A549 (cell line): Measurements from ENCODE around the gene MED12. TPM values are rescaled to one million over a fixed set of nuclear protein-coding genes. Genes with fewer than 3 reads are reported as not detected.

Experiments used
- ATAC-seq, 2 experiments: fragments of 200-7000 bp in 1 of 2; fragments of >200 bp in 1 of 2; cut with Nextera tagmentation in 1 of 2; cut with Tn5 transposase in 1 of 2; 3 replicates each; pipeline versions ENCODE4 v1.8.0 to v1.9.1; 2018 to 2020; ENCODE audit warnings: mild to moderate bottlenecking in 1 of 2, moderate library complexity in 1 of 2
- CTCF ChIA-PET: fragments of 300-600 bp; sonication (Branson Sonifier 250); formaldehyde crosslinking; extraction: SDS; loops from one replicate; lab custom pipeline; 2021; ENCODE audit warnings: antibody characterized with exemption, inconsistent platforms; lab: Yijun Ruan, JAX
- POLR2A ChIA-PET: fragments of 350-600 bp; formaldehyde crosslinking; extraction: SDS; loops from one replicate; lab custom pipeline; 2021; ENCODE audit warnings: antibody characterized with exemption, inconsistent platforms; lab: Yijun Ruan, JAX
- DNase-seq, 2 experiments: peaks; one replicate each; pipeline versions ENCODE4 v3.0.0 to v3.0.0-alpha.2; 2011 to 2016; ENCODE audit warnings: low read depth in 1 of 2, low spot score in 1 of 2
- FAIRE-seq: peaks from 2 replicates; lab custom pipeline; 2011; peaks lifted over from hg19 to GRCh38; lab: Jason Lieb, UNC
- H3K27ac ChIP-seq, 2 experiments: fragments of >200 bp; sonication (Bioruptor Twin); formaldehyde crosslinking; 3 replicates each; pipeline ENCODE4 v1.5.1; 2016 to 2017
- H3K4me1 ChIP-seq: fragments of >200 bp; sonication (Bioruptor Twin); formaldehyde crosslinking; 3 replicates; pipeline ENCODE4 v1.6.1; 2016
- H3K4me2 ChIP-seq: fragments of >200 bp; sonication (Bioruptor Twin); formaldehyde crosslinking; 3 replicates; pipeline ENCODE4 v1.6.1; 2016
- H3K4me3 ChIP-seq: fragments of >200 bp; sonication (Bioruptor Twin); formaldehyde crosslinking; 3 replicates; pipeline ENCODE4 v1.5.1; 2016
- H3K9me3 ChIP-seq: fragments of >200 bp; sonication (Bioruptor Twin); formaldehyde crosslinking; 3 replicates; pipeline ENCODE4 v1.6.1; 2016
- BHLHE40 ChIP-seq: IDR thresholded peaks from 2 replicates; pipeline ENCODE4 v1.6.1; 2012; ENCODE audit warnings: low read depth, low read length, inconsistent platforms
- CBX2 ChIP-seq: fragments of 200-600 bp; sonication (generic); IDR thresholded peaks from 2 replicates; pipeline ENCODE4 v1.6.1; 2016; ENCODE audit warnings: low read depth, mild to moderate bottlenecking, borderline replicate concordance
- CBX8 ChIP-seq: fragments of 200-600 bp; sonication (generic); IDR thresholded peaks from 2 replicates; pipeline ENCODE4 v1.6.1; 2016
- EP300 ChIP-seq, 2 experiments: fragments of >200 bp; sonication (Bioruptor Twin); formaldehyde crosslinking; IDR thresholded peaks; 2 replicates in 1 of 2; 3 replicates in 1 of 2; pipeline ENCODE4 v1.6.1; 2016 to 2017
- ESRRA ChIP-seq: fragments of 150-350 bp; IDR thresholded peaks from 2 replicates; pipeline ENCODE4 v1.6.1; 2014; ENCODE audit warnings: mild to moderate bottlenecking, low read length, borderline replicate concordance
- FOSL2 ChIP-seq, 2 experiments: fragments of 450-650 bp in 1 of 2; fragments of >200 bp in 1 of 2; sonication (Bioruptor Twin) in 1 of 2; formaldehyde crosslinking; IDR thresholded peaks; 2 replicates each; pipeline versions ENCODE4 v1.5.0 to v1.6.1; 2016 to 2020; ENCODE audit warnings: mild to moderate bottlenecking in 1 of 2, moderate library complexity in 1 of 2
- HOXB5 ChIP-seq: fragments of 250-450 bp; sonication (Bioruptor Pico); IDR thresholded peaks from 2 replicates; pipeline ENCODE4 v1.5.0; 2020; ENCODE audit warnings: mild to moderate bottlenecking, moderate library complexity
- JUN ChIP-seq, 2 experiments: fragments of >200 bp; sonication (Bioruptor Twin); formaldehyde crosslinking; IDR thresholded peaks; 2 replicates in 1 of 2; 3 replicates in 1 of 2; pipeline ENCODE4 v1.6.1; 2016 to 2017
- JUNB ChIP-seq: fragments of >200 bp; sonication (Bioruptor Twin); formaldehyde crosslinking; IDR thresholded peaks from 2 replicates; pipeline ENCODE4 v1.6.1; 2016
- KDM1A ChIP-seq: fragments of 200-600 bp; sonication (generic); IDR thresholded peaks from 2 replicates; pipeline ENCODE4 v1.6.1; 2016; ENCODE audit warnings: low read depth, mild to moderate bottlenecking
- MAFK ChIP-seq: fragments of 450-650 bp; IDR thresholded peaks from 2 replicates; pipeline ENCODE4 v1.6.1; 2014; ENCODE audit not compliant: partially characterized antibody
- MAZ ChIP-seq: fragments of 150-350 bp; IDR thresholded peaks from 2 replicates; pipeline ENCODE4 v1.6.1; 2014; ENCODE audit warnings: antibody characterized with exemption, low read depth, low read length, borderline replicate concordance
- MYC ChIP-seq: IDR thresholded peaks from 2 replicates; pipeline ENCODE4 v1.6.1; 2012; ENCODE audit warnings: mild to moderate bottlenecking, inconsistent platforms, low read length, improper control_type of control experiment, borderline replicate concordance
- NFE2L2 ChIP-seq: fragments of 150-350 bp; conservative IDR thresholded peaks from 2 replicates; pipeline ENCODE4 v1.6.1; 2014; ENCODE audit warnings: low read length
- NPAS2 ChIP-seq: fragments of 250-450 bp; sonication (Bioruptor Pico); IDR thresholded peaks from 2 replicates; pipeline ENCODE4 v1.8.0; 2022; ENCODE audit warnings: mild to moderate bottlenecking, moderate library complexity, borderline replicate concordance
- POLR2A ChIP-seq: IDR thresholded peaks from 2 replicates; pipeline ENCODE4 v1.6.1; 2012; ENCODE audit warnings: mild to moderate bottlenecking, low read length
- POLR2AphosphoS2 ChIP-seq: conservative IDR thresholded peaks from 2 replicates; pipeline ENCODE4 v1.6.1; 2012; ENCODE audit warnings: low read length, improper control_type of control experiment, inconsistent platforms
- RAD21 ChIP-seq, 2 experiments: fragments of >200 bp in 1 of 2; sonication (Bioruptor Twin) in 1 of 2; formaldehyde crosslinking in 1 of 2; IDR thresholded peaks in 1 of 2; conservative IDR thresholded peaks in 1 of 2; 2 replicates in 1 of 2; 3 replicates in 1 of 2; pipeline ENCODE4 v1.6.1; 2012 to 2018; ENCODE audit warnings: inconsistent platforms in 1 of 2
- RFX5 ChIP-seq: fragments of 450-650 bp; IDR thresholded peaks from 2 replicates; pipeline ENCODE4 v1.7.1; 2014; ENCODE audit warnings: antibody characterized with exemption, mild to moderate bottlenecking, moderate library complexity
- RNF2 ChIP-seq: fragments of 200-600 bp; sonication (generic); IDR thresholded peaks from 2 replicates; pipeline ENCODE4 v1.6.1; 2016; ENCODE audit warnings: low read depth, mild to moderate bottlenecking, antibody characterized with exemption, moderate library complexity, borderline replicate concordance
- SMC3 ChIP-seq: fragments of >200 bp; sonication (Bioruptor Twin); formaldehyde crosslinking; IDR thresholded peaks from 3 replicates; pipeline ENCODE4 v1.6.1; 2018; ENCODE audit warnings: inconsistent platforms
- TP53 ChIP-seq: fragments of 250-450 bp; sonication (Bioruptor Pico); IDR thresholded peaks from 2 replicates; pipeline ENCODE4 v1.5.0; 2021; ENCODE audit warnings: mild to moderate bottlenecking, moderate library complexity
- ZC3H11A ChIP-seq: fragments of 450-650 bp; IDR thresholded peaks from 2 replicates; pipeline ENCODE4 v1.6.1; 2014; ENCODE audit warnings: antibody characterized with exemption, mild to moderate bottlenecking
- ZFP36 ChIP-seq: fragments of 450-650 bp; IDR thresholded peaks from 2 replicates; pipeline ENCODE4 v1.6.1; 2014; ENCODE audit warnings: borderline replicate concordance; ENCODE audit not compliant: partially characterized antibody
- ZSCAN20 ChIP-seq: fragments of 250-450 bp; sonication (Bioruptor Pico); IDR thresholded peaks from 2 replicates; pipeline ENCODE4 v1.8.0; 2022; ENCODE audit warnings: mild to moderate bottlenecking, moderate library complexity
- WGBS: methylation state at CpG from one replicate; pipeline ENCODE4 v1.1.6; 2017; ENCODE audit errors: missing lambda C conversion rate; 5-methylcytosine and 5-hydroxymethylcytosine counted together
- polyA plus RNA-seq, 4 experiments: library from polyadenylated mRNA; depleted of rRNA in 3 of 4; stranded (reverse); fragments of >200 nt; fragmentation: RNase III in 1 of 4; extraction: RNeasy Plus Mini Kit Qiagen cat#74134 plus additional on column Dnase treatment in 1 of 4; gene quantifications; 2 replicates in 3 of 4; 3 replicates in 1 of 4; pipeline ENCODE4 v1.2.3, GENCODE V29; 2011 to 2017
- TF ChIP-seq, protein P1 (sequence below): IDR thresholded peaks from 2 replicates; pipeline ENCODE4 v1.6.1; 2012
- TF ChIP-seq, protein P2 (sequence below): fragments of >200 bp; sonication (Bioruptor Twin); formaldehyde crosslinking; IDR thresholded peaks from 2 replicates; pipeline ENCODE4 v1.6.1; 2016
- TF ChIP-seq, protein P3 (sequence below): fragments of 450-650 bp; IDR thresholded peaks from 2 replicates; pipeline ENCODE4 v1.6.1; 2014; ENCODE audit warnings: antibody characterized with exemption
- TF ChIP-seq, protein P4 (sequence below): fragments of >200 bp; sonication (Bioruptor Twin); formaldehyde crosslinking; IDR thresholded peaks from 3 replicates; pipeline ENCODE4 v1.6.1; 2016
- TF ChIP-seq, protein P5 (sequence below): IDR thresholded peaks from 2 replicates; pipeline ENCODE4 v1.6.1; 2012; ENCODE audit warnings: low read depth, borderline replicate concordance
- TF ChIP-seq, protein P6 (sequence below): IDR thresholded peaks from 2 replicates; pipeline ENCODE4 v1.6.1; 2012

The MED12 gene
- polyA plus RNA-seq, 2 of the 4 experiments (the other 2 are of a cell fraction), result 12.6 to 13.5 TPM

DNA sequence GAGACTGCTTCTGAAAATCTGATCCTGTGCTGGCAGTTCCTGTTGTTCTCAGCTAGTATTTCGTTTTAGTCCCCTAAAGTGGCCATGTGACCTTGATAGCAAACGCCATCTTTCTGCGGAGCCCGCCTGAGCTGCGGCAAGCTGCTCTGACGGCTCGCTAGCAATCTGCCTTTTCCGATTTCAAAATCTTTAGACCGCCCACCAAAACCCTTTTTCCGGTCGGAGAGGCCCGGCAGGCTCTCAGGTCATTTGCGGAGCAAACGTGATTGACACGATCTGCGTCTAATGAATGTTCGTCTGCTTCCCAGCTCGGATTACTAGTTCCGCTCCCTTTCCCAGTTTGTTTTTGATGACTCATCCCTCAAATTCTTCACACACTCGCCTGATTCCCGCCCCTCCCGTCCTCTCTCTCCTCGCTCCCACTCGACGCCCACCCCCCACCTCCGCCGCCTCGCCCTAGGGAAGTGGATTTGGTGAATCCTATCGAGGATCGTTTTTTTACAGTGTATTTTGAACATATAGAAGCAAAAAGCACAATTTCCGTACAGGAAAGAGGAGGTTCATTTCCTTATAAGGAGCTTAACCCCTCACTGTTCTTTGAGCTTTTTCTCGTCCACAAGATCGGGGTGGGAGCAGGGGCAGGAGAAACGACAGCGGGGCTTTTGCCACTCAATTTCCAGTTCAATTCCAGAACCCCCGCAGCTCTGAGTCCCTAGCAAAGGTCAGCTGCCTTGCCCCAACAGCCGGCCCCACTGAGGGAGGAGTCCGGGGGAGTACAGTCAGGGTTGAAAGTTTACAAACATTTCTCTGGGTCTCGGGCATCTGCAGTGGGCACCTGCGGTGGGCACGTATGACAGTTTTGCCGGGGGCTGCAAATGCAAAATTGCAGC lies 63.8 kb downstream of the MED12 start:
- H3K4me1 ChIP-seq, result peaks cover 10% of the 10 kb centered on the region; the same call in 1 of the 3 replicates
- no peak for TF ChIP-seq NPAS2 (CRISPR knock-in tag)
- no peak for TF ChIP-seq RAD21 (conservative IDR thresholded peaks at IDR 0.05 in 1 of 2, IDR thresholded peaks at IDR 0.05 in 1 of 2)
- TF ChIP-seq, protein P1, sequence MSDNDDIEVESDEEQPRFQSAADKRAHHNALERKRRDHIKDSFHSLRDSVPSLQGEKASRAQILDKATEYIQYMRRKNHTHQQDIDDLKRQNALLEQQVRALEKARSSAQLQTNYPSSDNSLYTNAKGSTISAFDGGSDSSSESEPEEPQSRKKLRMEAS, result peak; percentile 97
- TF ChIP-seq, protein P2, sequence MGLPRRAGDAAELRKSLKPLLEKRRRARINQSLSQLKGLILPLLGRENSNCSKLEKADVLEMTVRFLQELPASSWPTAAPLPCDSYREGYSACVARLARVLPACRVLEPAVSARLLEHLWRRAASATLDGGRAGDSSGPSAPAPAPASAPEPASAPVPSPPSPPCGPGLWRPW, result no peak
- TF ChIP-seq EP300 (IDR thresholded peaks at IDR 0.05), result no peak
- TF ChIP-seq CBX2, result no peak
- peak; percentile 43; the same call in 1 of the 2 replicates for TF ChIP-seq JUNB
- TF ChIP-seq MAFK, result peak; percentile 90
- no peak for TF ChIP-seq TP53 (CRISPR knock-in tag)
- no peak for TF ChIP-seq ESRRA
- no peak for TF ChIP-seq ZFP36
- TF ChIP-seq ZC3H11A, result no peak
- TF ChIP-seq, protein P3, sequence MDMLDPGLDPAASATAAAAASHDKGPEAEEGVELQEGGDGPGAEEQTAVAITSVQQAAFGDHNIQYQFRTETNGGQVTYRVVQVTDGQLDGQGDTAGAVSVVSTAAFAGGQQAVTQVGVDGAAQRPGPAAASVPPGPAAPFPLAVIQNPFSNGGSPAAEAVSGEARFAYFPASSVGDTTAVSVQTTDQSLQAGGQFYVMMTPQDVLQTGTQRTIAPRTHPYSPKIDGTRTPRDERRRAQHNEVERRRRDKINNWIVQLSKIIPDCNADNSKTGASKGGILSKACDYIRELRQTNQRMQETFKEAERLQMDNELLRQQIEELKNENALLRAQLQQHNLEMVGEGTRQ, result peak; percentile 79
- no peak for TF ChIP-seq HOXB5 (CRISPR knock-in tag)
- TF ChIP-seq POLR2AphosphoS2, result no peak
- TF ChIP-seq, protein P4, sequence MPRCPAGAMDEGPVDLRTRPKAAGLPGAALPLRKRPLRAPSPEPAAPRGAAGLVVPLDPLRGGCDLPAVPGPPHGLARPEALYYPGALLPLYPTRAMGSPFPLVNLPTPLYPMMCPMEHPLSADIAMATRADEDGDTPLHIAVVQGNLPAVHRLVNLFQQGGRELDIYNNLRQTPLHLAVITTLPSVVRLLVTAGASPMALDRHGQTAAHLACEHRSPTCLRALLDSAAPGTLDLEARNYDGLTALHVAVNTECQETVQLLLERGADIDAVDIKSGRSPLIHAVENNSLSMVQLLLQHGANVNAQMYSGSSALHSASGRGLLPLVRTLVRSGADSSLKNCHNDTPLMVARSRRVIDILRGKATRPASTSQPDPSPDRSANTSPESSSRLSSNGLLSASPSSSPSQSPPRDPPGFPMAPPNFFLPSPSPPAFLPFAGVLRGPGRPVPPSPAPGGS, result peak; percentile 41; the same call in 1 of the 3 replicates
- peak; percentile 69 for TF ChIP-seq POLR2A
- no peak for TF ChIP-seq MYC
- TF ChIP-seq NFE2L2, result 0 out of 2 replicates have a peak, but pooled peaks have one; percentile 27
- no peak for TF ChIP-seq MAZ
- TF ChIP-seq, protein P5, sequence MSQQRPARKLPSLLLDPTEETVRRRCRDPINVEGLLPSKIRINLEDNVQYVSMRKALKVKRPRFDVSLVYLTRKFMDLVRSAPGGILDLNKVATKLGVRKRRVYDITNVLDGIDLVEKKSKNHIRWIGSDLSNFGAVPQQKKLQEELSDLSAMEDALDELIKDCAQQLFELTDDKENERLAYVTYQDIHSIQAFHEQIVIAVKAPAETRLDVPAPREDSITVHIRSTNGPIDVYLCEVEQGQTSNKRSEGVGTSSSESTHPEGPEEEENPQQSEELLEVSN, result peak; percentile 99
- no peak for TF ChIP-seq RNF2
- TF ChIP-seq BHLHE40, result no peak
- TF ChIP-seq RFX5, result no peak
- TF ChIP-seq, protein P6, sequence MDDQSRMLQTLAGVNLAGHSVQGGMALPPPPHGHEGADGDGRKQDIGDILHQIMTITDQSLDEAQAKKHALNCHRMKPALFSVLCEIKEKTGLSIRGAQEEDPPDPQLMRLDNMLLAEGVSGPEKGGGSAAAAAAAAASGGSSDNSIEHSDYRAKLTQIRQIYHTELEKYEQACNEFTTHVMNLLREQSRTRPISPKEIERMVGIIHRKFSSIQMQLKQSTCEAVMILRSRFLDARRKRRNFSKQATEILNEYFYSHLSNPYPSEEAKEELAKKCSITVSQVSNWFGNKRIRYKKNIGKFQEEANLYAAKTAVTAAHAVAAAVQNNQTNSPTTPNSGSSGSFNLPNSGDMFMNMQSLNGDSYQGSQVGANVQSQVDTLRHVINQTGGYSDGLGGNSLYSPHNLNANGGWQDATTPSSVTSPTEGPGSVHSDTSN, result peak; percentile 96
- no peak for TF ChIP-seq SMC3
- no peak for TF ChIP-seq KDM1A
- peak; percentile 73 to 74; a peak in 4 of 5 replicates for TF ChIP-seq JUN (IDR thresholded peaks at IDR 0.05)
- no peak for TF ChIP-seq ZSCAN20 (CRISPR knock-in tag)
- TF ChIP-seq CBX8, result no peak
- peak; percentile 59; the same call in 1 of the 2 replicates for TF ChIP-seq FOSL2 (IDR thresholded peaks at IDR 0.05)
- TF ChIP-seq FOSL2 (CRISPR knock-in tag; IDR thresholded peaks at IDR 0.05), result peak; percentile 99
- TF ChIP-seq, all 56 proteins: peak for 11
- WGBS, result 9% methylated on average over 41 of the region's 42 CpGs
- DNase-seq (peak; percentile 85 to 98), FAIRE-seq (no peak), ATAC-seq (peak; percentile 97 to 98)
- CTCF ChIA-PET, result interaction anchor here (0.6 to 1.2 kb wide), 5 partner anchors 9 to 211 kb away, joined by 3 to 4 read pairs (median 3); no protein-coding TSS in a partner anchor
- POLR2A ChIA-PET, result interaction anchor here (0.7 to 2.6 kb wide), 7 partner anchors 11 to 184 kb away, joined by 3 to 26 read pairs (median 9); partner anchors contain the start of genes MED12, NONO, TAF1 and ZMYM3
- H3K9me3 ChIP-seq, result no peaks in the 10 kb centered on the region
- peak overlapping the region; percentile 90 for H3K4me2 ChIP-seq
- H3K4me3 ChIP-seq, result peak overlapping the region; percentile 51
- H3K27ac ChIP-seq, result peak overlapping the region; percentile 89 to 92
